Epithelial cell of umbilical artery (primary cell): Measurements from ENCODE around the gene ARL5B. TPM values are rescaled to one million over a fixed set of nuclear protein-coding genes. Genes with fewer than 3 reads are reported as not detected.

Experiments
- total RNA-seq: library from RNA; depleted of rRNA; stranded (reverse); fragments of >200 nt; gene quantifications from 2 replicates; pipeline ENCODE4 v1.2.3, GENCODE V29; 2014

The ARL5B gene, protein sequence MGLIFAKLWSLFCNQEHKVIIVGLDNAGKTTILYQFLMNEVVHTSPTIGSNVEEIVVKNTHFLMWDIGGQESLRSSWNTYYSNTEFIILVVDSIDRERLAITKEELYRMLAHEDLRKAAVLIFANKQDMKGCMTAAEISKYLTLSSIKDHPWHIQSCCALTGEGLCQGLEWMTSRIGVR
- 26.0 and 31.6 TPM in 2 replicates for total RNA-seq

DNA sequence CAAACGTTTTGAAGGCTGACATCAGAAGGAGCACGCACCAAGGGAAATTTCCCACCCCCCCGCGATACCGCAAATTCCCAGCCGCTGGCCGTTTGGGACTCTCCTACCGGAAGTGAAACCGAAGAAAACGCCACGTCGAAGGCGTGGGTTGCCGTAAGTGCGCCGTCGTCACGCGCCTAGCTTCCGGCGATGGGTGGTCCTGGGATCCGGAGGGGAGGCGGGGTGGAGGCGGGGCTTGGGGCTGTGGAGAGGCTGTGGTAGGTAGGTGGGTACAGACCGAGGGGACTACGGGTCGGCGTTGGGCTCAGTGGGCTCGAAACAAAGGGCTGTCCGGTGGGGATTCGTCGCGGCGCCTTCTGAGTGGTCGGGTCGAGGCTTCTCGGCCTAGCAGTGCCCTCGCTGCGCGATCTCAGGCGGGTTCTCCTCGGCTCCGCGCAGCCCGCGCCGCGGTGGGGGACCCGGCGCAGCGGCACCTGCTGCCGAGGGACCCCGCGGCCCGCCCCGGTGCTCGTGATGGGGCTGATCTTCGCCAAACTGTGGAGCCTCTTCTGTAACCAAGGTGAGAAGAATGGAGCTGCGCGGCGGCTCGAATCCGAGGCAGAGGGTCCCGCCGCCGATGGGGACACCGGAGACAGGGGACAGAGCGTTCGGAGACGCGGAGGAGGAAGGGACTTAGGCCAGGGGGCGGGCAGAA is at the start of gene ARL5B:
TSS of gene ARL5B (plus strand) at position 307 of the 694 bp plus-strand sequence. CDS start at position 514, 207 bp downstream.

DNA sequence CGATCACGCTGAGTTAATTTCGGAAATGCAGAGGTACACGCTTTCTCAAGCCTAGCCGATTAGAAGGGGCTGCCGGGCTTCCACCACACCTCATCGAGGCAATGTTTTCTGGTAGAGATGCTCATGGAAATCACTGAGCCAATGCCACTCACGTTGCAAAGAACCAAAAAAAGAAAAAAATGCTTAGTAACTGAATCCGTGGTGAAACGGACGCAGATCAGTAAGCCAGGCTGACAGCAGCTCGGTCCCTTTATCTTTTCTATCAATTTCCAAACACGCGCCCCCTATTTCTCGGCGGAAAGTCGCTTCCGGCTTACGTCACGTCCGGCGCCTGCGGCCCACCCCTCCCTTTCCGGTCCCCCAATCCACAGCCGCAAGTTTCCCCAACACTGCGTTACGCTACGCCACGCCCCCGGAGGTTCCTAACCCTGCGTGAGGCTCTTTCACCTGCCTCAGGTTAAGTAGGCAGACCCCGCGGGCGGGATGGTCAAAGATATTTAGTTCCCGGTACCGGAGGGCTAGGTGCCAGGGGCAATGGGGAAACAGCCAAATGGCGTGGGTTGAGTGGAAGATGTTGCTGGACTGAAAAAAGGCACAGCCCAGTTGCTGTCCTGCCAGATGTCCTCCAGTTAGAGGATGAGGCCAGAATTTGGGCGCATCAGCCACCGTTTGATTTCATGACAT is 7.8 kb upstream of the ARL5B start, which contains the start of gene NSUN6:
TSS of gene NSUN6 (minus strand) at position 264 of the 684 bp plus-strand sequence. CDS start 384 bp downstream, outside the sequence.

Other genes starting within 250 kb of the ARL5B start
- gene NSUN6, start 7.8 kb upstream of the ARL5B start, total RNA-seq: 4.9 and 6.5 TPM in 2 replicates